ENCODE results near the gene SNRPB2. TPM values are rescaled to one million over a fixed set of nuclear protein-coding genes. Genes with fewer than 3 reads are reported as not detected.

Gene SNRPB2
- polyA plus RNA-seq, 3 donors: 25.2 to 66.3 (median 62.3) TPM

GRCh38 chr20:16758454-16759180 lies 28.8 kb downstream of the SNRPB2 start:
- Histone ChIP-seq H4K20me1 (ENCODE audit: insufficient read depth, low read length) (no peaks in the 10 kb centered on the region), H3K9me3 (replicated peaks in 1 of 2; ENCODE audit: control insufficient read depth in 1 of 2, insufficient read depth in 1 of 2, low read length in 2 of 2) (peaks cover 0 to 6% of the 10 kb centered on the region in 2 donors), H3K79me2 (ENCODE audit: insufficient read depth, low read length) (no peaks in the 10 kb centered on the region), H3K4me1 (ENCODE audit: control insufficient read depth in 1 of 2, insufficient read depth in 2 of 2, low read length in 2 of 2) (peaks cover 0 to 10% of the 10 kb centered on the region in 2 donors), H3K36me3 (replicated peaks in 1 of 2; ENCODE audit: control insufficient read depth in 1 of 2, insufficient read depth in 2 of 2, low read length in 2 of 2) (no peaks in the 10 kb centered on the region), H3K9ac (ENCODE audit: insufficient read depth, low read length, poor library complexity, severe bottlenecking) (no peak overlapping the region), H2AFZ (ENCODE audit: insufficient read depth, low read depth, low read length, poor library complexity, severe bottlenecking) (no peak overlapping the region), H3K27me3 (ENCODE audit: control insufficient read depth in 2 of 2, insufficient read depth in 2 of 2, low read length in 2 of 2) (no peaks in the 10 kb centered on the region), H3K4me2 (replicated peaks; ENCODE audit: extremely low read depth, low read length, poor library complexity, severe bottlenecking) (no peak overlapping the region), H3K4me3 (replicated peaks in 1 of 3; ENCODE audit: low read depth in 2 of 3, low read length in 3 of 3) (no peak overlapping the region), H3K27ac (ENCODE audit: low read depth in 1 of 2, low read length in 2 of 2) (no peak overlapping the region)
- Mint-ChIP-seq H3K27ac (no peak overlapping the region), H3K9me3 (peaks cover 2 to 11% (median 5%) of the 10 kb centered on the region in 7 donors), H3K36me3 (no peaks in the 10 kb centered on the region), H3K27me3 (ENCODE audit: low read depth in 3 of 3) (peaks cover 2 to 3% (median 3%) of the 10 kb centered on the region in 3 donors), H3K4me3 (no peak overlapping the region), H3K4me1 (peaks cover 14% of the 10 kb centered on the region)
- no peak for TF ChIP-seq CTCF (IDR thresholded peaks at IDR 0.05)
- intact Hi-C loops (cut with micrococcal nuclease): loop anchor here in 1 of 2 donors (10.0 kb wide), 1 partner anchor 54 kb away; no protein-coding TSS in a partner anchor
- no peak for DNase-seq
- WGBS (ENCODE audit: insufficient coverage): 43% methylated on average over 1 of the region's 2 CpGs

DNA sequence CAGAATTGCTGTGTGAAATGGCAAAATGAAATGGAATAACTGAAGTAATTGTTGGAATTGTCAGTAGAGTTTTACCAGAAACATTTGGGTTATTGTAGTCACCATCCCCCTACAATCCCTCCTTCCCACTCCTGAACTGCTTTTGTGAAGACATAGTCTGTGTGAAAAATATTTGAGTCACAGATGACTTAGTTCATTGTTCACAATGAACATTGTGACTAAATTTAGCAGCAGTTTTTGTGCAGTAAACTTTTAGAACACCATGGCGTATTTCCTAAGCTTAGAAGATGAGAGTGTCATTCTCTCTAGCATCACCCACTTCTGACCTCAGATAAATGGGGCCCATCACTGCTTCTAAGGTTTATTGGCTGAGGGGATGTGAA lies 29.3 kb downstream of the SNRPB2 start:
- H3K4me3 Mint-ChIP-seq: no peak overlapping the region
- H3K4me1 ChIP-seq (ENCODE audit: control insufficient read depth in 1 of 2, insufficient read depth in 2 of 2, low read length in 2 of 2): peaks cover 0 to 10% of the 10 kb centered on the region in 2 donors
- H3K4me2 ChIP-seq (replicated peaks; ENCODE audit: extremely low read depth, low read length, poor library complexity, severe bottlenecking): no peak overlapping the region
- no peak for TF ChIP-seq CTCF (IDR thresholded peaks at IDR 0.05)
- no peak overlapping the region for H3K27ac ChIP-seq (ENCODE audit: low read depth in 1 of 2, low read length in 2 of 2)
- H3K36me3 ChIP-seq (replicated peaks in 1 of 2; ENCODE audit: control insufficient read depth in 1 of 2, insufficient read depth in 2 of 2, low read length in 2 of 2): no peaks in the 10 kb centered on the region
- no peaks in the 10 kb centered on the region for H3K36me3 Mint-ChIP-seq
- H2AFZ ChIP-seq (ENCODE audit: insufficient read depth, low read depth, low read length, poor library complexity, severe bottlenecking): no peak overlapping the region
- peaks cover 2 to 3% (median 2%) of the 10 kb centered on the region in 3 donors for H3K27me3 Mint-ChIP-seq (ENCODE audit: low read depth in 3 of 3)
- H3K9ac ChIP-seq (ENCODE audit: insufficient read depth, low read length, poor library complexity, severe bottlenecking): no peak overlapping the region
- H3K9me3 Mint-ChIP-seq: peaks cover 2 to 10% (median 5%) of the 10 kb centered on the region in 7 donors
- no peaks in the 10 kb centered on the region for H3K79me2 ChIP-seq (ENCODE audit: insufficient read depth, low read length)
- H3K9me3 ChIP-seq (replicated peaks in 1 of 2; ENCODE audit: control insufficient read depth in 1 of 2, insufficient read depth in 1 of 2, low read length in 2 of 2): peaks cover 0 to 6% of the 10 kb centered on the region in 2 donors
- intact Hi-C loops (cut with micrococcal nuclease): loop anchor here in 1 of 2 donors (10.0 kb wide), 1 partner anchor 54 kb away; no protein-coding TSS in a partner anchor
- H4K20me1 ChIP-seq (ENCODE audit: insufficient read depth, low read length): no peaks in the 10 kb centered on the region
- peaks cover 14% of the 10 kb centered on the region for H3K4me1 Mint-ChIP-seq
- no CpG with 5 or more reads among the region's 1 CpG for WGBS (ENCODE audit: insufficient coverage)
- no peaks in the 10 kb centered on the region for H3K27me3 ChIP-seq (ENCODE audit: control insufficient read depth in 2 of 2, insufficient read depth in 2 of 2, low read length in 2 of 2)
- no peak overlapping the region for H3K4me3 ChIP-seq (replicated peaks in 1 of 3; ENCODE audit: low read depth in 2 of 3, low read length in 3 of 3)
- no peak overlapping the region for H3K27ac Mint-ChIP-seq
- no peak for DNase-seq
